Measurements from ENCODE around the gene SBF2.

- TF ChIP-seq, protein P1, sequence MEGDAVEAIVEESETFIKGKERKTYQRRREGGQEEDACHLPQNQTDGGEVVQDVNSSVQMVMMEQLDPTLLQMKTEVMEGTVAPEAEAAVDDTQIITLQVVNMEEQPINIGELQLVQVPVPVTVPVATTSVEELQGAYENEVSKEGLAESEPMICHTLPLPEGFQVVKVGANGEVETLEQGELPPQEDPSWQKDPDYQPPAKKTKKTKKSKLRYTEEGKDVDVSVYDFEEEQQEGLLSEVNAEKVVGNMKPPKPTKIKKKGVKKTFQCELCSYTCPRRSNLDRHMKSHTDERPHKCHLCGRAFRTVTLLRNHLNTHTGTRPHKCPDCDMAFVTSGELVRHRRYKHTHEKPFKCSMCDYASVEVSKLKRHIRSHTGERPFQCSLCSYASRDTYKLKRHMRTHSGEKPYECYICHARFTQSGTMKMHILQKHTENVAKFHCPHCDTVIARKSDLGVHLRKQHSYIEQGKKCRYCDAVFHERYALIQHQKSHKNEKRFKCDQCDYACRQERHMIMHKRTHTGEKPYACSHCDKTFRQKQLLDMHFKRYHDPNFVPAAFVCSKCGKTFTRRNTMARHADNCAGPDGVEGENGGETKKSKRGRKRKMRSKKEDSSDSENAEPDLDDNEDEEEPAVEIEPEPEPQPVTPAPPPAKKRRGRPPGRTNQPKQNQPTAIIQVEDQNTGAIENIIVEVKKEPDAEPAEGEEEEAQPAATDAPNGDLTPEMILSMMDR (IDR thresholded peaks at IDR 0.05) = no peak
- TF ChIP-seq POLR2A (IDR thresholded peaks at IDR 0.05) = no peak
These were observed 441.6 kb downstream of the SBF2 start for GRCh38 chr11:9852465-9852864.

Measured in lower leg skin (tissue), 3 donors.